ENCODE results near the gene FDX1. TPM values are rescaled to one million over a fixed set of nuclear protein-coding genes. Genes with fewer than 3 reads are reported as not detected.

The FDX1 gene
- total and polyA plus RNA-seq, 7 experiments from 2014 or later = 7.7 to 18.5 (median 10.9) TPM

DNA sequence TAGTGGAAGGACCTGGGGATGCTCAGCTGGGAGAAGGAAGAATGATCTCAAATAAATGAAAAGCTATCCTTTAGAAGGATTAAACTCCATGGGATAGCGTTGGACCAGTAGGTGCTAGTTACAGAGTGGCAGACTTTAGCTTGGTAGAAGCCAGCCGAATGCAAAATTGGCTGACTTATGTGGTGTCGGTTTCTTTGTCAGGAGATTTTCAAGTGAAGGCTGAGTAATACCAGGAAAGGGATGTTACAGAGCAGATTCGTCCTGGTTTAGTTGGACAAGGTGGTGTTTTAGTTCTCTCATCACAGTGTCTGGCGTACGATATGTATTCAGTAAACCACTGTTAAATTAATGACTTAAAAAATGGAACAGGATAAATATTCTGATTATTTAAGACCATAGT lies 26.0 kb downstream of the FDX1 start:
- ChIA-PET POLR2A (no interaction called here), CTCF (no interaction called here)
- peaks cover 0 to 6% (median 0%) of the 10 kb centered on the region in 11 donors for H3K9me3 Mint-ChIP-seq
- Histone ChIP-seq H3K27ac (ENCODE audit: low read depth, low read length) (no peak overlapping the region), H3K9me3 (ENCODE audit: control insufficient read depth in 2 of 3, low read length in 3 of 3) (no peaks in the 10 kb centered on the region), H3K27me3 (ENCODE audit: control insufficient read depth in 2 of 2, insufficient read depth in 2 of 2, low read length in 2 of 2) (no peaks in the 10 kb centered on the region), H3K36me3 (ENCODE audit: control insufficient read depth in 2 of 3, insufficient read depth in 3 of 3, low read length in 3 of 3) (peaks cover 0 to 26% (median 5%) of the 10 kb centered on the region in 3 experiments), H3K4me3 (ENCODE audit: low read length) (no peak overlapping the region), H3K4me1 (ENCODE audit: control insufficient read depth in 2 of 2, insufficient read depth in 2 of 2, low read length in 2 of 2) (no peaks in the 10 kb centered on the region)
- DNase-seq (no peak), ATAC-seq (no peak)
- H3K4me3 Mint-ChIP-seq = peak overlapping the region in 1 of 10 donors; percentile 58
- intact Hi-C loops (cut with micrococcal nuclease) = loop anchor here in 1 of 2 donors (10.0 kb wide), 2 partner anchors 259 to 919 kb away; partner anchors contain the start of genes ARHGAP20 and POU2AF1
- H3K36me3 Mint-ChIP-seq = peaks cover 0 to 40% (median 23%) of the 10 kb centered on the region in 5 donors
- H3K27ac Mint-ChIP-seq = peak overlapping the region in 4 of 9 donors; percentile 0 to 16 (median 4)
- no peaks in the 10 kb centered on the region for H3K27me3 Mint-ChIP-seq
- H3K4me1 Mint-ChIP-seq = peaks cover 18 to 54% (median 42%) of the 10 kb centered on the region in 7 donors

- Mint-ChIP-seq H3K4me1 (peaks cover 0 to 10% (median 2%) of the 10 kb centered on the region in 7 donors), H3K9me3 (no peaks in the 10 kb centered on the region), H3K27me3 (no peaks in the 10 kb centered on the region), H3K4me3 (no peak overlapping the region), H3K36me3 (peaks cover 0 to 49% (median 27%) of the 10 kb centered on the region in 5 donors), H3K27ac (peak overlapping the region in 1 of 9 donors; percentile 63)
- H3K4me1 ChIP-seq (ENCODE audit: control insufficient read depth in 2 of 2, insufficient read depth in 2 of 2, low read length in 2 of 2) = no peaks in the 10 kb centered on the region
- H3K27ac ChIP-seq (ENCODE audit: low read depth, low read length) = no peak overlapping the region
- DNase-seq (peak in 2 of 9 donors; percentile 7 to 9), ATAC-seq (peak; percentile 64)
- POLR2A ChIA-PET = no interaction called here
- H3K4me3 ChIP-seq (ENCODE audit: low read length) = no peak overlapping the region
- H3K36me3 ChIP-seq (ENCODE audit: control insufficient read depth in 2 of 3, insufficient read depth in 3 of 3, low read length in 3 of 3) = peaks cover 0 to 35% (median 5%) of the 10 kb centered on the region in 3 experiments
- no peaks in the 10 kb centered on the region for H3K9me3 ChIP-seq (ENCODE audit: control insufficient read depth in 2 of 3, low read length in 3 of 3)
- intact Hi-C loops (cut with micrococcal nuclease) = loop anchor here in 1 of 2 donors (5.0 kb wide), 1 partner anchor 769 kb away; no protein-coding TSS in a partner anchor
- H3K27me3 ChIP-seq (ENCODE audit: control insufficient read depth in 2 of 2, insufficient read depth in 2 of 2, low read length in 2 of 2) = no peaks in the 10 kb centered on the region
- CTCF ChIA-PET = no interaction called here
Measured at GRCh38 chr11:110463153-110463552, 33.4 kb downstream of the FDX1 start.

- intact Hi-C loops (cut with micrococcal nuclease) = no loop called here
- no peaks in the 10 kb centered on the region for H3K9me3 Mint-ChIP-seq
- peaks cover 0 to 19% (median 0%) of the 10 kb centered on the region in 3 experiments for H3K36me3 ChIP-seq (ENCODE audit: control insufficient read depth in 2 of 3, insufficient read depth in 3 of 3, low read length in 3 of 3)
- no peaks in the 10 kb centered on the region for H3K27me3 ChIP-seq (ENCODE audit: control insufficient read depth in 2 of 2, insufficient read depth in 2 of 2, low read length in 2 of 2)
- H3K27ac Mint-ChIP-seq = peak overlapping the region in 1 of 9 donors; percentile 18
- peaks cover 0 to 6% (median 0%) of the 10 kb centered on the region in 7 donors for H3K4me1 Mint-ChIP-seq
- H3K36me3 Mint-ChIP-seq = peaks cover 0 to 38% (median 18%) of the 10 kb centered on the region in 5 donors
- H3K27ac ChIP-seq (ENCODE audit: low read depth, low read length) = no peak overlapping the region
- H3K27me3 Mint-ChIP-seq = no peaks in the 10 kb centered on the region
- ChIA-PET POLR2A (no interaction called here), CTCF (no interaction called here)
- no peak for ATAC-seq
- H3K9me3 ChIP-seq (ENCODE audit: control insufficient read depth in 2 of 3, low read length in 3 of 3) = no peaks in the 10 kb centered on the region
- no peaks in the 10 kb centered on the region for H3K4me1 ChIP-seq (ENCODE audit: control insufficient read depth in 2 of 2, insufficient read depth in 2 of 2, low read length in 2 of 2)
- H3K4me3 Mint-ChIP-seq = no peak overlapping the region
- no peak overlapping the region for H3K4me3 ChIP-seq (ENCODE audit: low read length)
- no peak for DNase-seq
Measured at GRCh38 chr11:110465231-110465630, 35.5 kb downstream of the FDX1 start.

- Histone ChIP-seq H3K9me3 (ENCODE audit: control insufficient read depth in 2 of 3, low read length in 3 of 3) (no peaks in the 10 kb centered on the region), H3K36me3 (ENCODE audit: control insufficient read depth in 2 of 3, insufficient read depth in 3 of 3, low read length in 3 of 3) (peaks cover 0 to 13% (median 0%) of the 10 kb centered on the region in 3 experiments), H3K27me3 (ENCODE audit: control insufficient read depth in 2 of 2, insufficient read depth in 2 of 2, low read length in 2 of 2) (no peaks in the 10 kb centered on the region), H3K4me1 (ENCODE audit: control insufficient read depth in 2 of 2, insufficient read depth in 2 of 2, low read length in 2 of 2) (no peaks in the 10 kb centered on the region), H3K4me3 (ENCODE audit: low read length) (no peak overlapping the region), H3K27ac (ENCODE audit: low read depth, low read length) (no peak overlapping the region)
- Mint-ChIP-seq H3K9me3 (no peaks in the 10 kb centered on the region), H3K27me3 (no peaks in the 10 kb centered on the region), H3K4me1 (peaks cover 0 to 4% (median 0%) of the 10 kb centered on the region in 7 donors), H3K4me3 (no peak overlapping the region), H3K27ac (no peak overlapping the region), H3K36me3 (peaks cover 0 to 23% (median 10%) of the 10 kb centered on the region in 5 donors)
- intact Hi-C loops (cut with micrococcal nuclease) = no loop called here
- ChIA-PET POLR2A (no interaction called here), CTCF (no interaction called here)
- ATAC-seq (no peak), DNase-seq (no peak)
Measured at GRCh38 chr11:110467556-110467955, 37.8 kb downstream of the FDX1 start.

DNA sequence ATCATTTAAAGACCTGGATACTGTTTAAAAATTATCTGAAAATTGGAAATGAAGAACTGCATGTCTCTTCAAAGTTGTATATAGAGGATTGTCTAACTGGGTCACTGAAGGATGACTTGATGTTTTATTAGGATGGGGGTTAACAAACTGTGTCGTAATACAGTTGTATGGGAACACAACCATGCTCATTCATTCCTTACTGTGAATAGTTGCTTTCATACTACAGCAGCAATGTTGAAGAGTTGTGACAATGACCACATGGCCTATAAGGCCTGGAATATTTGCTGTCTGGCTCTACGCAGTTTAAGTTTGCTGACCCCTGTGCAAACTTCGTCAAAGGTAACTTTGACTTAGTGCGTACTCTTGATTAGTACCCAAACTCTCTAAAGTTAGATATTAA lies 38.4 kb downstream of the FDX1 start:
- peaks cover 0 to 11% (median 0%) of the 10 kb centered on the region in 3 experiments for H3K36me3 ChIP-seq (ENCODE audit: control insufficient read depth in 2 of 3, insufficient read depth in 3 of 3, low read length in 3 of 3)
- ChIA-PET POLR2A (no interaction called here), CTCF (no interaction called here)
- peaks cover 0 to 4% (median 0%) of the 10 kb centered on the region in 7 donors for H3K4me1 Mint-ChIP-seq
- intact Hi-C loops (cut with micrococcal nuclease) = no loop called here
- no peak overlapping the region for H3K27ac ChIP-seq (ENCODE audit: low read depth, low read length)
- no peaks in the 10 kb centered on the region for H3K27me3 ChIP-seq (ENCODE audit: control insufficient read depth in 2 of 2, insufficient read depth in 2 of 2, low read length in 2 of 2)
- H3K4me3 ChIP-seq (ENCODE audit: low read length) = no peak overlapping the region
- ATAC-seq = no peak
- no peak for DNase-seq
- H3K27ac Mint-ChIP-seq = no peak overlapping the region
- H3K36me3 Mint-ChIP-seq = peaks cover 0 to 20% (median 10%) of the 10 kb centered on the region in 5 donors
- no peaks in the 10 kb centered on the region for H3K4me1 ChIP-seq (ENCODE audit: control insufficient read depth in 2 of 2, insufficient read depth in 2 of 2, low read length in 2 of 2)
- H3K27me3 Mint-ChIP-seq = no peaks in the 10 kb centered on the region
- no peaks in the 10 kb centered on the region for H3K9me3 Mint-ChIP-seq
- H3K4me3 Mint-ChIP-seq = no peak overlapping the region
- H3K9me3 ChIP-seq (ENCODE audit: control insufficient read depth in 2 of 3, low read length in 3 of 3) = no peaks in the 10 kb centered on the region

- Histone ChIP-seq H3K36me3 (ENCODE audit: control insufficient read depth in 2 of 3, insufficient read depth in 3 of 3, low read length in 3 of 3) (peaks cover 0 to 9% (median 0%) of the 10 kb centered on the region in 3 experiments), H3K9me3 (ENCODE audit: control insufficient read depth in 2 of 3, low read length in 3 of 3) (no peaks in the 10 kb centered on the region), H3K4me1 (ENCODE audit: control insufficient read depth in 2 of 2, insufficient read depth in 2 of 2, low read length in 2 of 2) (no peaks in the 10 kb centered on the region), H3K27me3 (ENCODE audit: control insufficient read depth in 2 of 2, insufficient read depth in 2 of 2, low read length in 2 of 2) (no peaks in the 10 kb centered on the region), H3K27ac (ENCODE audit: low read depth, low read length) (no peak overlapping the region), H3K4me3 (ENCODE audit: low read length) (no peak overlapping the region)
- Mint-ChIP-seq H3K4me1 (peaks cover 0 to 7% (median 0%) of the 10 kb centered on the region in 7 donors), H3K9me3 (no peaks in the 10 kb centered on the region), H3K4me3 (no peak overlapping the region), H3K36me3 (peaks cover 0 to 14% (median 10%) of the 10 kb centered on the region in 5 donors), H3K27ac (no peak overlapping the region), H3K27me3 (no peaks in the 10 kb centered on the region)
- CTCF ChIA-PET = no interaction called here
- ATAC-seq = no peak
- DNase-seq = no peak
- POLR2A ChIA-PET = no interaction called here
- intact Hi-C loops (cut with micrococcal nuclease) = no loop called here
Measured at GRCh38 chr11:110469127-110469526, 39.4 kb downstream of the FDX1 start.

DNA sequence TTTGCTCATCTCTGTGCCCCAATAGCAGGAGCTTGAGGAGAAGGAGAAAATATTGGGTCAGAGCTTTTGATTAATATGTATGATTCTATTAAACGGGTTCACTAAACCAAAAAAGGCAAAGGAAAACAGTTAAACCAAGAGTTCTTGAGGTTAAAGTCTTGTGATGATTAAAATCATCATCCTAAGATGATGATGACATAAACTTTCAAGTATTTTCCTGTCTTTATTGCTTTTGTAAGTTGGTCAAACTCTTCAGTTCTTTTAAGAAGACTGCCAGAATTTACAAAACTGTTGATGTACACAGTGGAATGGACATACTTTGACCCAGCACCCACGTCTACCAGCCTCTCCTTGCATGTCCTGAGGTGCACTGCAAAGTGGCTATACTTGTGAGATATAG lies 41.0 kb downstream of the FDX1 start:
- Histone ChIP-seq H3K9me3 (ENCODE audit: control insufficient read depth in 2 of 3, low read length in 3 of 3) (no peaks in the 10 kb centered on the region), H3K36me3 (ENCODE audit: control insufficient read depth in 2 of 3, insufficient read depth in 3 of 3, low read length in 3 of 3) (peaks cover 0 to 5% (median 0%) of the 10 kb centered on the region in 3 experiments), H3K4me1 (ENCODE audit: control insufficient read depth in 2 of 2, insufficient read depth in 2 of 2, low read length in 2 of 2) (no peaks in the 10 kb centered on the region), H3K27ac (ENCODE audit: low read depth, low read length) (no peak overlapping the region), H3K27me3 (ENCODE audit: control insufficient read depth in 2 of 2, insufficient read depth in 2 of 2, low read length in 2 of 2) (no peaks in the 10 kb centered on the region), H3K4me3 (ENCODE audit: low read length) (no peak overlapping the region)
- ATAC-seq (no peak), DNase-seq (no peak)
- H3K36me3 Mint-ChIP-seq = peaks cover 0 to 12% (median 10%) of the 10 kb centered on the region in 5 donors
- CTCF ChIA-PET = interaction anchor here (0.7 kb wide), 1 partner anchor 27 kb away, joined by 3 read pairs; no protein-coding TSS in a partner anchor
- H3K4me3 Mint-ChIP-seq = no peak overlapping the region
- POLR2A ChIA-PET = no interaction called here
- H3K9me3 Mint-ChIP-seq = peaks cover 0 to 1% (median 0%) of the 10 kb centered on the region in 11 donors
- H3K27ac Mint-ChIP-seq = no peak overlapping the region
- H3K4me1 Mint-ChIP-seq = peaks cover 0 to 7% (median 0%) of the 10 kb centered on the region in 7 donors
- intact Hi-C loops (cut with micrococcal nuclease) = no loop called here
- H3K27me3 Mint-ChIP-seq = no peaks in the 10 kb centered on the region

Data from naive thymus-derived CD4-positive, alpha-beta T cell (primary cell).